GM19240 (cell line): ENCODE measurements around the gene C1orf210.

Experiments
- DNase-seq: peaks from one replicate; pipeline ENCODE4 v3.0.0; 2011; ENCODE audit warnings: low spot score; ENCODE audit not compliant: insufficient read length

The C1orf210 gene

DNA sequence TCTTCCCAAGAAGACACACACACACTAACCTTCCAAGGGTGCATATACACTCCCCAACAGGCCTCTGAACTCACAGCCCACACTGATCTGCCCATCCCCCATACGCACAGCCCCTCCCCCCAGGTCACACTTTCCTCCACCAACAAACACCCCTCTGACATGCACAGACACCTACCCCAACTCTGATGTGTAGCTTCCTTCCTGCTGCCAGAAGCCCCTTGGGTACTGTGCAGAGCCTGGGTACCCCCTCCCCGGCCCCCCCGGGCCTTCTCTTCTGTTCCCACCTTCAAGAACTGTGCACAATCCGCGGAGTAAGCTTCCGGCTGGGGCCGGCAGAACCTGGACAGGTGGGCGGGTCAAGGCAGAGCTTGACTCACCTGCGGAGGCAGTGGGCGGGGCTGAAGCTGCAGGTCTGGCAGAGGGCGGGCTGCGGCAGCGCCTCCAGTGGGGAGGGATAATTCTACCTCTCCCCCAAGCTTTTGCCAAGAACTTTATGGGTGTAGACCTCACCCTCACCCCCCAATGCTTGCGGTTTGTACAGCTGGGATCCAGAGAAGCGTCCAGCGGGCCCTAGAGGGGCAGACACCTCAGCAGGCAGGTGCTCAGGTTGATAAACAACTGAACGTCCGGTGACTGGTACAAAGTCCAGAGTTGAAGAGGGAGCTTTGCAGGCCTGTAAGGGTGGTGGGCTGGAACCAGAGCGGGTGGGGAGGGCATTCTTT lies at the start of gene C1orf210:
Gene C1orf210 (minus strand): TSS at position 313 of the 722 bp plus-strand sequence. CDS start 2,311 bp downstream, outside the sequence.
- DNase-seq = no peak

DNA sequence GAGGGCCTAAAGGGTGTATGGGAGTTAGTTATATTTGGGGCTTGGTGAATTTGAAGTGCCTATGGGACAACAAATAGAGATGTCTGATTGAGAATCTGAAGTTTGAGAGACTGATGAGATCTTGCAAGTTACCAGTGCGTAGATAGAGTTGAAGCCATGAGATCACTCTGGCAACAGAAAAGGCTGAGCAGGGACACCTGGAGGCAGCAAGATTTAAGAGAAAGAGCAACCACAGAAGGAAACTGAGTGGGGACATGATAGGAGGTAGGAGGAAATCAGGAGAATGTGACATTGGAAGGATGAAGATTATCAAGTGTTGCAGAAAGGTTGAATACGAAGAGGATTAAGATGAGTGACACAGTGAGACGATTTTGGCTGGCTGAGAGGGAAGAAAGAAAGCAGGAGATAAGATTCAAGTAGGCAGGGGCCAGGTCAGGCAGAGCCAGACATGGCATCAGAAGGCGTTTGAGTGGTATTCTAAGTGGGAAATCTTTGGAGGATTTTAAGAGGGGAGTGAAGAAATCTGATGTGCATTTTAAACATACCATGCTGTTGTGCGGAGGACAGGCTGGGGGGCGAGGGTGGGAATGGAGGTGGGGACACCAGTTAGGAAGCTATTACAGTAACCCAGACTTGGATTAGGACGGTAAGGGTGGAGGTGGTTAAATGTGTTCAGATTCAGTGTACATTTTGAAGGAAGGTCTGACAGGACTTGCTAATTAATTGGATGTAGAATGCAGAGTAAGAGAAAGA lies 49.2 kb upstream of the C1orf210 start:
- no peak for DNase-seq

DNA sequence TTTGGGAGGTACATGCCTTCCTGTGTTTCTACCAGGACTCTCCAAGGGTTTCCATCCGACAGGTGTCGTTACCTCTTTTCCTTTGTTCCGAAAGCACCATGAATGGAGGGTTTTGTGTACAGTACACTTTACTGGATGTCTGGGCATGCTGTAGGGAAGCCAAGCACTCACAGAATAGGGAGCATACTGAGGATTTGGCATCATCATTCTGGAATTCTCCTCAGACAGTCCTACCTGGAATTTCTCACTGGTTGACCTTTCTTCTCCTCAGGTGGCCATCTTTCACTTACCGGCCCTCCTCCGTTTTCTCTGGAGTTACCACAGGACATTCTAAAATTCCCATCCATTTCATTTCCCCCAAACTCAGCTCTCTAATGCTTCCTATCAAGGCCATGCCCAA lies 46.3 kb upstream of the C1orf210 start:
- no peak for DNase-seq

DNA sequence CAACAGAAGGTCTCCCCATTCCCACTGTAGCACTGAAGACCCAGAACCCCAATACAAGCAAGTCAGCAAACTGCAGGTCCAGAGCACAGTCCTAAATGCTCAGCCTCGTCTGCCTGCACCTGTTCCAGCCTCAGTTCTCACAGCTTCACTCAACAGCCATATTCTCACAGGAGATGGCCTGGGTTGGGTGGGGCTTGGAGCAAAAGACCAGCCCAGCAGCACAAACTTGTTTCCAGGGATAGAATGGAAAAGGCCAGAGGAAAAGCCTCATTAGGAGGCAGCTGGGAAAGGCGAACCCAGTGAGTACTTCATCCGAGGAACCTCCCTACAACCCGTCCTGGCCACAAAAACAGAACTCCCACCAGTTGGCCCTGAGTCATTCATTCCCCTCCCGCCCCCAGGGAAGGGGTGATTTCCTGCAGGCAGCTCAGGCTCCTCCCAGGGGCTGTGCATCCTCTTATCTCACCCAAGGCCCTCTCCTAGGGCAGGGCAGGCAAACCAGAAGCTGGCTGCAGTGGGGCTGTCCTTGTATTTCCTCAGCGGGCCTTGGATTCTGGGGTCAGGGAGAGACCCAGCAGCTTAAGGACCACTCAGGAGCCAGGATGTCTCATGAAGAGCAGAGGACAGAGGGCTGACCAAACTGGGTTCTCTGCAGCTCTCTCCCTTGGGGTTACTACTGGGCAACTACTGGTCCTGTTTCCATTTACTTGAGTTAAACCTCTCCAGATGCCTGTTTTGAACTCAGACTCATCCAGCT lies 44.8 kb upstream of the C1orf210 start:
- no peak for DNase-seq

DNA sequence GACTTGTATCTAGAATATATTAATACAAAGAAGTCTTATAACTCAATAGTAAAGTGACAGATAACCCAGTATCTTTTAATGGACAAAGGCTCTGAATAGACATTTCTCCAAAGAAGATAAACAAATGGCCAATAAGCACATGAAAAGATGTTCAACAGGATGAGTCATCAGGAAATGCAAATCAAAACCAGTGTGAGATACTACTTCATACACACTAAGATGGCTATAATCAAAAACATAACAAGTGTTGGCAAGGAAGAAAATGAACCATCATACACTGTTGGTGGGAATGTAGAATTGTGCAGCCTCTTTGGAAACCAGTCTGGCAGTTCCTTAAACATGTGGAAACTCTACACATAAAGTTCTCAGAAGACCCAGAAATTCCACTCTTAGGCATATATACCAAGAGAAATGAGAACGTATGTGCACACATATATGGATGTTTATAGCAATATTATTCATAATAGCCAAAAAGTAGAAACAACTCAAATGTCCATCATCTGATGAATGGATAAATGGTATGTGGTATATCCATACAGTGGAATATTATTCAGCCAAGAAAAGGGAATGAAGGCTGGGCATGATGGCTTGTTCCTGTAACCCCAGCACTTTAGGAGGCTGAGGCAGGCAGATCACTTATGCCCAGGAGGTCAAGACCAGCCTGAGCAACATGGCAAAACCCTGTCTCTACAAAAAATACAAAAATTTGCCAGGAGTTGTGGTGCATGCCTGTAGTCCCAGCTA lies 42.3 kb upstream of the C1orf210 start:
- no peak for DNase-seq

DNA sequence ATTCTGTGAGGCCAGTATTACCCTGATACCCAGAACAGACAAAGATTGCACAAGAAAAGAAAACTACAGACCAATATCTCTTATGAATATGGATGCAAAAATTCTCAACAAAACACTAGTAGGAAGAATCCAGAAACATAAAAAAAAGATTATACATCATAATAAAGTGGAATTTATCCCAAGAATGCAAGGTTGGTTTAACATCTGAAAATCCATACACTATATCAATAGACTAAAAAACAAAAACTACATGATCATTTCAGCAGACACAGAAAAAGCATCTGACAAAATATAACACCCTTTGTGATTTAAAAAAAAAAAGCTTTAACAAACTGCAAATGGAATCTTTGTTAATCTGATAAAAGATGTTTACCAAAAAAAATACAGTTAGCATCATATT lies 40.0 kb upstream of the C1orf210 start:
- no peak for DNase-seq

DNA sequence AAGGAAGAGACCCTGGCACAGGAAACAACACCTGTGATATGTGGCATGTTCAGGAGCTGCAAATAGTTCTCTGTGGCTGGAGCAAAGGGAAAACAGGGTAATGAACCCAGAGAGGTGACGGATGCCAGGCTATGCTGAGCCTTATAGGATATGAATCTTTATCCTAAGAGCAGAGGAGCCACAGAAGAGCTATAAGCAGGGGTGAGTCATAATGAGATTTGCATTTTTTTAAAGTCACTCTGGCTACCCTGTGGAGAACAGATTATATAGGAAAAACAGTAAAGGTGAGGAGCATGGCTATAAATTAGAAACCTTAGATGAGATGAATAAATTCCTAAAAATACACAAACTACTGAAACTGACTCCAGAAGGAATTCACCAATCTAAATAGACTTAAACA lies 39.4 kb upstream of the C1orf210 start:
- DNase-seq = no peak

DNA sequence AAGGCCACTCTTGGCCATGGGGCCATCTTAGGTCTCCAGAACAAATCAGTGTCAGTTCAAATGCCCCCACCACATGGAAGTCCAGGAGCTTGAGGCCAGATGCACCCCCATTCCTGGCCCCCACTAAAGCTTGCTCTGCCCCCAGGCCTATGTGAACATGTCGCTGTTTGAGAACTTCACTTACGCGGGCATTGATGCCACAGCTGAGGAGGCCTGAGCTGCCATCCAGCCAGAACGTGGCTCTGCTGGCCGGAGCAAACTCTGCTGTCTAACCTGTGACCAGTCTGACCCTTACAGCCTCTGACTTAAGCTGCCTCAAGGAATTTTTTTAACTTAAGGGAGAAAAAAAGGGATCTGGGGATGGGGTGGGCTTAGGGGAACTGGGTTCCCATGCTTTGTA lies 37.1 kb upstream of the C1orf210 start:
- DNase-seq = no peak

DNA sequence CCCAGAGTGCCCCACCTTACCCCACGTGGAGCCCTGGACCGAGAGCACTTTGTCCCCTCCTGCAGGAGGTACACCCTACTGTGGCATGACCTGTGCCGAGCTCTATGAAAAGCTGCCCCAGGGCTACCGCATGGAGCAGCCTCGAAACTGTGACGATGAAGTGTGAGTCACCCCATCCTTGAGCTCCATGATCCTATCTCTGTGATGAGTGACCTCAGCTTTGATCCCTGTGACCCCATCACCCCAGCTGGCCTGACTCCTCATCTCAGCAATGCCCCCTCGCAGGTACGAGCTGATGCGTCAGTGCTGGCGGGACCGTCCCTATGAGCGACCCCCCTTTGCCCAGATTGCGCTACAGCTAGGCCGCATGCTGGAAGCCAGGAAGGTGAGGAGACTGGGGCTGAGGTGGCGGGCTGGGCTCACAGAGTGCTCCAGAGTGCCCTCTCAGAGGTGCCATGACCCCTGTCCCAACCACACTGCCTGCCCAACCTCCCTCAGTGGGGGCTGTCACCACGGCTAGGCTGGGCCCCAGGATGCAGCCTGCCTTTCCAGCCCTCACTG lies 36.0 kb upstream of the C1orf210 start:
- no peak for DNase-seq

DNA sequence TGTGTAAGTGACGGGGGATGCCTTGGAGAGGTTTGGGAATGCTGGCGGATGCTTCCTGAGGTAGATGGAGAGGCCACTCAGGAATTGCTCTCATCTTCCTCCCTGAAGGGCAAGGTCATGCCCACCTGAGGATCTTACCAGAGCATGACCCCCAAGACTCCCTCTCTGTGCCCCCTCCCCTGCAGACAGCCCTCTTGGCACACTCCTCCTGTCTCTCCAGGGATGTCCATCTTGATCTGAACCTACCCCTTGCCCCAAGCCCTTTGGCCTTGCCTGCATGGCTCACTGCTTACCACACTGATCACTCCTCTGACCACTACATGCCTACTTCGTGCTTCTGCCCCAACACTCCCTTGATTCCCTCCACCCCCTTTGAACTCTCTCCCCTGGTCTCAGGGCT lies 34.4 kb upstream of the C1orf210 start:
- no peak for DNase-seq

DNA sequence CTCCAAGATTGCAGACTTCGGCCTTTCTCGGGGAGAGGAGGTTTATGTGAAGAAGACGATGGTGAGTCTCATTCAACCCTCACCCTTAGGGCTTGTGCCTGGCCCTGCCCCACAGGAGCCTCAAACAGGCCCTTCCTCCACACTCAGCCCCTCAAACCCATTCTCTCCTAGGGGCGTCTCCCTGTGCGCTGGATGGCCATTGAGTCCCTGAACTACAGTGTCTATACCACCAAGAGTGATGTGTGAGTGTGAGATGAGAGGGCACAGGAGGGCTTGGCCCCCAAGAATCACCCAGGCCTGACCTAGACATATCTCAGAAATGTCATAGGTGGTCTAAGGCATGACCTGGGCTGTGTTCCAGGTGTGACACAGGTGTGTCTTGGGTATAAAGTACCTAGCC lies 33.9 kb upstream of the C1orf210 start:
- DNase-seq = no peak

DNA sequence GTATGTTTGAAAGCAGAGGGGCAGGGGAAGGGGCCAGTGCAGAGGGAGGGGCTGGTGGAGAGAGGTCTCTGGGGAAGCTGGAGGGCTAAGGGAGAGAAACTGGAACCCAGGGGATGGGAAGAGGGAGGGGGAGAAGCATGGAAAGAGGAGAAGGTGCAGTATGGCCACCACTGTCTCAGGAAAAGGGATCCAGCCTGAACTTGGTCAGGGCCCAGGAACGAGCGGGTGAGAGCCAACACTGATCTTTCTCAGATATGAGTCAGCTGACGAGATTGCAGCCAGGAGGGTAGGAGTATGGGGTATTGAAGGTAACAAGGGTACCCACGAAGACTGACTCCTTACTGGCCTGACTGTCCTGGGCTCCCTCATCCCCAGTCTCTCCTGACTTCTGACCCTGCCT lies 33.5 kb upstream of the C1orf210 start:
- no peak for DNase-seq

DNA sequence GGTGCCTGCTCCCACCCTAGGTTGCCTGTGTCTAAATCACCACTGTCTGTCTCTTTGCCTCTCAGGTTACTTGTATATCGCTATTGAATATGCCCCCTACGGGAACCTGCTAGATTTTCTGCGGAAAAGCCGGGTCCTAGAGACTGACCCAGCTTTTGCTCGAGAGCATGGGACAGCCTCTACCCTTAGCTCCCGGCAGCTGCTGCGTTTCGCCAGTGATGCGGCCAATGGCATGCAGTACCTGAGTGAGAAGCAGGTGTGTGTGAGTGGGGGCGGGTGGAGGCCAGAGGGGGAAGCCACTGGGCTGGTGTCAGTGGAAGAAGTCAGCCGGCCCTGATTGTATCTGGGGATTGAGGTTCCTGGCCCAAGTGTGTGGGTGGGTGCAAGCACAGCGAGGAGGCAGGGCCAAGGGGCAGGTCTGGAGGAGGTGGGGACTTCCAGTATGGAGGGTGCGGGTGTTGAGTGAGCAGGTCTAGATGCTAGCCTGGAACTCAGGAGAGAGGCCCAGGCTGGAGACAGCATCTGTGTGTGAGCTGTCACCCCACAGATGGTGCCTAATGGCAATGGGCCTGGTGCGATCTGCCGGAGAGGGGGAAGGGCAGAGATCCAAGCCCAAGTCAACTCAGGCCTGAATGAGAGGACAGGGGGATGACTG lies 32.6 kb upstream of the C1orf210 start:
- DNase-seq = no peak

DNA sequence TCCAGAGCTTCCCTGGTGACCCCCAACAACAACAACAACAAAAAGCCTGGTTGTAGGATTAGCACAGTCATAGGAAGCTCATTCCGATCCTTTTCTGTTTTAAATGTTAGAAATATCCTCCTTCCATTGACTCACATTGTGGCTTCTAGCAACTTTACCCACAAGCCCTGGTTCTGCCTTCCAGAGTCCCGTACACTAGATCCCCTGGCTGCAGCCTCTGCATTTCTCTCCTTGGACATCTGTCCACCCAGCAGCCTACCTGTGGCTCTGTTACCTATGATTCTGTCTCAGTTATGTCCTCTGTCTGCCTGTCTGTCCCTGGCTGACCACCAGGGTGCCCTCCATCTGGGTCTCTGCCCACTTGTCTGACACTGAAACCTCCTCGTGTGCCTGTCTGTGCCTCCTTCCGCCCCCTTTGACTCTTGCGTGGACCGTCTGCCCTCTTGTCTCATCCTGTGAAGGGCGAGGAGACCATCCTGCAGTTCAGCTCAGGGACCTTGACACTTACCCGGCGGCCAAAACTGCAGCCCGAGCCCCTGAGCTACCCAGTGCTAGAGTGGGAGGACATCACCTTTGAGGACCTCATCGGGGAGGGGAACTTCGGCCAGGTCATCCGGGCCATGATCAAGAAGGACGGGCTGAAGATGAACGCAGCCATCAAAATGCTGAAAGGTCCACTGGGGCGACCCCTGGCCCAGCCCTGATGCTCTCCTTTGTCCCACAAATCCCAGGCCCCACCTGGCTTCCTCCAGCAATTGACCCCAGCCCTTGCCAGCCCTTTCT lies 31.5 kb upstream of the C1orf210 start:
- DNase-seq = no peak

DNA sequence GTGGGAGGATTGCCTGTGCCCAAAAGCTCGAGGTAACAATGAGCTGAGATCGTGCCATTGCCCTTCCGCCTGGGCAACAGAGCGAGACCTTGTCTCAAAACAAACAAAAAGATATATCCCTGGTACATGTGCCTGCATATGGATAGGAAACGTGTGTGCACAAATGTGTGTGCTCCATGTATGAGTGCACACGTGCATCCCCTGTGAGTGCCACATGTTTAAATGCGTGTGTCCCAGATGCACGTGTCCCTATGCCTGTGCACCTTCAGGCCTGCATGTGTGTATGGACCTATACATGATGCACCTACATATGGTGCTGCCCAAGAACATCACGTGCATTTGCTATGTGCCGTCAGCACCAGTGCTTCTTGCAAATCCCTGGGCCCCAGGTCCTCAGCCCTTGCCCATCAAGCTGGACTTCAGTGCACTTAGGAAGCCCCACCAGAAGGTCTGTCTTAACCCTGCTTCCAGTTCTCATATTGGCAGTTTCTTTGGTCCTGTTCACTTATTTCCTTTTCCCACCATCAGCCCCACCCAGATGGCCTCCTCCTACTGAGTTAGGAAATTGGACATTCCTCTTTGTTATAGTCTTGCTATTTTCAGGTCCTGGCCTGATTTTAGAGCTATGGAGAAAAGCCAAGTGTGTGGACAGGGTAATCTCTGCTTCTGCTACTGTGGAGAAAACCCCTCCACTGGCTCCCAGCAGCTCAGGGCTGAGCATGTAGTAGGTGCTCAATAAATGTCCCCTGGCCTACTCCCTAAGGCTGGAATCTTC lies 30.8 kb upstream of the C1orf210 start:
- no peak for DNase-seq

DNA sequence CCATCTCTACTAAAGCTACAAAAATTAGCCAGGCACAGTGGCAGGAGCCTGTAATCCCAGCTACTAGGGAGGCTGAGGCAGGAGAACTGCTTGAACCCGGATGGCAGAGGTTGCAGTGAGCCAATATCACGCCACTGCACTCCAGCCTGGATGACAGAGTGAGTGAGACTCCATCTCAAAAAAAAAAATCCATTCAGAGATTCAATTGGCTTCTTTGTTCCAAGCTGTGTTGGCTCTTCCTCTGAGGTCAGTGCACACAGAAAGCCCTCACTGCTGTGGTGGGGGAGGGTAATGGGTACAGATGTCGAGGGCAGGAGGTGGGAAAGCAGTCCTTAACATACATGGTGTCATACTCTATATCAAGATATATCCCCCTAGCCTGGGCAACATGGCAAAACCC lies 30.1 kb upstream of the C1orf210 start:
- no peak for DNase-seq

DNA sequence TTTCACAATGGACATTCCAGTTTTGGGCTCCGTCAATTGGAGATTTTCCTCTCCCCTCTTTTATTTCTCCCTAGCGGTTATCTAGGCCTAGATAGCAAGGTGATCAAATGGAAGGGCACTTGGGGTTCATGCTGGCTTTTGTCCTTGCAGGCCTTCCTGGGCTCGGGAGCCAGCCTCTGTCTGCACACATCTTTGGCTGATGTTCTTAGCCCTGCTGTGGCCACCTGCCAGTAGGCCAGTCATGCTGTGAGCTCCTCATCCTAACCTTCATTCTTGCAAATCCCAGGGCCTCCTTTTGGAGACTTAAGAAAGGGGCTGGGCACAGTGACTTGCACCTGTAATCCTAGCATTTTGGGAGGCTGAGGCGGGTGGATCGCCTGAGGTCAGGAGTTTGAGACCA lies 28.9 kb upstream of the C1orf210 start:
- no peak for DNase-seq

DNA sequence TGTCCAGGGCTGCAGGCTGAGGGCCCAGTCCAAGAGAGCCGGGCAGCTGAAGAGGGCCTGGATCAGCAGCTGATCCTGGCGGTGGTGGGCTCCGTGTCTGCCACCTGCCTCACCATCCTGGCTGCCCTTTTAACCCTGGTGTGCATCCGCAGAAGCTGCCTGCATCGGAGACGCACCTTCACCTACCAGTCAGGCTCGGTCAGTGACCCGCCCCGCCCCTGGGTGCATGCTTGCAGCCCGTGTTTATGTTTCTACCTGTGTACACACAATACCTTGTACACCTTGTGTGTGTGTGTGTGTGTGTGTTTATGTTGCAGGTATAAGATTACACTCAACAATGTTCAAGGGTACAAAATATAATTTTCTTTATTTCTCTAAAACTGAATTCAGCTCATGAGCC lies 28.4 kb upstream of the C1orf210 start:
- DNase-seq = no peak
